Neural progenitor cell (in vitro differentiated cells): ENCODE data around the gene GJB3. TPM values are rescaled to one million over a fixed set of nuclear protein-coding genes. Genes with fewer than 3 reads are reported as not detected.

Source experiments
- DNase-seq: peaks from one replicate; pipeline ENCODE4 v3.0.0-alpha.2; 2016; ENCODE audit warnings: low spot score
- H2AFZ ChIP-seq: fragments of 200-600 bp; sonication (generic); replicated peaks from 2 replicates; pipeline ENCODE4 v1.6.1; 2016; ENCODE audit warnings: antibody characterized with exemption
- H3F3A ChIP-seq: fragments of 200-600 bp; sonication (generic); 2 replicates; pipeline ENCODE4 v1.6.1; 2016; ENCODE audit warnings: antibody characterized with exemption, low read depth
- H3K27ac ChIP-seq: fragments of 200-600 bp; sonication (generic); 2 replicates; pipeline ENCODE4 v1.5.1; 2016; ENCODE audit warnings: mild to moderate bottlenecking
- H3K27me3 ChIP-seq: fragments of 200-600 bp; sonication (generic); 2 replicates; pipeline ENCODE4 v1.6.1; 2016; ENCODE audit warnings: mild to moderate bottlenecking, moderate library complexity
- H3K36me3 ChIP-seq: fragments of 200-600 bp; sonication (generic); 2 replicates; pipeline ENCODE4 v1.5.1; 2016
- H3K4me1 ChIP-seq: fragments of 200-600 bp; sonication (generic); 2 replicates; pipeline ENCODE4 v1.6.1; 2016; ENCODE audit warnings: mixed run types
- H3K4me2 ChIP-seq: fragments of 200-600 bp; sonication (generic); 2 replicates; pipeline ENCODE4 v1.6.1; 2016
- H3K4me3 ChIP-seq: fragments of 200-600 bp; sonication (generic); 2 replicates; pipeline ENCODE4 v1.5.1; 2016
- H3K79me2 ChIP-seq: fragments of 200-600 bp; sonication (generic); 2 replicates; pipeline ENCODE4 v1.6.1; 2016; ENCODE audit warnings: low read depth
- H3K9ac ChIP-seq: fragments of 200-600 bp; sonication (generic); 2 replicates; pipeline ENCODE4 v1.6.1; 2016
- H3K9me3 ChIP-seq: fragments of 200-600 bp; sonication (generic); 2 replicates; pipeline ENCODE4 v1.5.1; 2016; ENCODE audit warnings: low read depth
- H4K20me1 ChIP-seq: fragments of 200-600 bp; sonication (generic); 2 replicates; pipeline ENCODE4 v1.6.1; 2016; ENCODE audit warnings: low read depth
- H3K27ac Mint-ChIP-seq: 3 replicates; pipeline ENCODE4 v1.8.0; 2021; ENCODE audit warnings: mixed read lengths
- H3K27me3 Mint-ChIP-seq: 2 replicates; pipeline ENCODE4 v1.8.0; 2022; ENCODE audit warnings: low read depth, mild to moderate bottlenecking, inconsistent platforms, moderate library complexity, mixed read lengths; ENCODE audit not compliant: insufficient read depth
- H3K36me3 Mint-ChIP-seq: 3 replicates; pipeline ENCODE4 v1.8.0; 2021; ENCODE audit warnings: mixed read lengths
- H3K4me1 Mint-ChIP-seq: 3 replicates; pipeline ENCODE4 v1.8.0; 2021; ENCODE audit warnings: mixed read lengths
- H3K4me3 Mint-ChIP-seq: 3 replicates; pipeline ENCODE4 v1.8.0; 2021; ENCODE audit warnings: mild to moderate bottlenecking, moderate library complexity, mixed read lengths
- H3K9me3 Mint-ChIP-seq: 3 replicates; pipeline ENCODE4 v1.8.0; 2020; ENCODE audit warnings: mixed read lengths
- CTCF ChIP-seq: fragments of 200-600 bp; sonication (generic); IDR thresholded peaks from 2 replicates; pipeline ENCODE4 v1.5.1; 2017; ENCODE audit warnings: antibody characterized with exemption, mild to moderate bottlenecking
- EZH2 ChIP-seq: fragments of 200-600 bp; sonication (generic); IDR thresholded peaks from 2 replicates; pipeline ENCODE4 v1.6.1; 2017; ENCODE audit warnings: antibody characterized with exemption, mild to moderate bottlenecking, moderate library complexity
- EZH2phosphoT487 ChIP-seq: fragments of 200-600 bp; sonication (generic); IDR thresholded peaks from 2 replicates; pipeline ENCODE4 v1.6.1; 2017; ENCODE audit warnings: antibody characterized with exemption
- total RNA-seq: library from RNA; depleted of rRNA; stranded (reverse); fragments of >200 nt; gene quantifications from 2 replicates; pipeline ENCODE4 v1.2.3, GENCODE V29; 2015; ENCODE audit warnings: low replicate concordance

GJB3 gene
- total RNA-seq, 1 donor from 2014 or later, result not detected

- H3K4me1 Mint-ChIP-seq, result peaks cover 28% of the 10 kb centered on the region
- TF ChIP-seq CTCF (no peak), EZH2 (no peak), EZH2phosphoT487 (no peak)
- Histone ChIP-seq H3F3A (peaks cover 10% of the 10 kb centered on the region), H3K79me2 (no peaks in the 10 kb centered on the region), H2AFZ (no peak overlapping the region), H3K9me3 (no peaks in the 10 kb centered on the region), H4K20me1 (no peaks in the 10 kb centered on the region), H3K9ac (no peak overlapping the region), H3K4me3 (no peak overlapping the region), H3K27ac (no peak overlapping the region), H3K4me1 (peaks cover 13% of the 10 kb centered on the region), H3K27me3 (peaks cover 15% of the 10 kb centered on the region), H3K4me2 (no peak overlapping the region), H3K36me3 (no peaks in the 10 kb centered on the region)
- no peak for DNase-seq
- H3K4me3 Mint-ChIP-seq, result no peak overlapping the region
- no peaks in the 10 kb centered on the region for H3K36me3 Mint-ChIP-seq
- H3K27ac Mint-ChIP-seq, result no peak overlapping the region
- no peaks in the 10 kb centered on the region for H3K9me3 Mint-ChIP-seq
- H3K27me3 Mint-ChIP-seq, result peaks cover 31% of the 10 kb centered on the region
Observed at GRCh38 chr1:34743775-34744174, 37.2 kb upstream of the GJB3 start.

GRCh38 chr1:34744851-34745250 is 36.2 kb upstream of the GJB3 start:
- Histone ChIP-seq H3K4me2 (no peak overlapping the region), H3F3A (peaks cover 10% of the 10 kb centered on the region), H4K20me1 (no peaks in the 10 kb centered on the region), H3K79me2 (no peaks in the 10 kb centered on the region), H3K36me3 (no peaks in the 10 kb centered on the region), H3K9ac (no peak overlapping the region), H3K9me3 (no peaks in the 10 kb centered on the region), H2AFZ (no peak overlapping the region), H3K4me3 (no peak overlapping the region), H3K27ac (no peak overlapping the region), H3K27me3 (peaks cover 15% of the 10 kb centered on the region), H3K4me1 (peaks cover 8% of the 10 kb centered on the region)
- H3K9me3 Mint-ChIP-seq, result no peaks in the 10 kb centered on the region
- peaks cover 24% of the 10 kb centered on the region for H3K4me1 Mint-ChIP-seq
- no peak overlapping the region for H3K4me3 Mint-ChIP-seq
- no peaks in the 10 kb centered on the region for H3K36me3 Mint-ChIP-seq
- TF ChIP-seq CTCF (no peak), EZH2 (no peak), EZH2phosphoT487 (no peak)
- no peak overlapping the region for H3K27ac Mint-ChIP-seq
- H3K27me3 Mint-ChIP-seq, result peaks cover 29% of the 10 kb centered on the region
- DNase-seq, result no peak

DNA sequence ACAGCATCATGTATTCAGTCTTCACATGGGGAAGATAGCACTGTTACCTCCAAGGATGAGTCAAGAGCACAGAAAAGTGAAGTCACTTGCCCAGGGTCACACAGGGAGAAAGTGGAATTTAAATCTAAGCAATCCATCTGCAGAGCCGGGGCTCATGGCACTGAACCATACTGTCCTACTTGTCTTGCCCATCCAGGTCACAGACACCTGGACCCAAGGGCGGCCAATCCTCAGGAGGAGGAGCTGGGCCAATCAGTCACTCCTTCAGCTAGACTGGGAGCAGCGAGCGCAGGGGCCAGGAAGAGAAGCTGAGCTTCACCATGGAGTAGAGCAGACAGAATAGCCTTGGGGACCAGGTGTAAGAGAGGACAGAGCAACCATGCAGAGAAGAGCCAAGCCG is 35.3 kb upstream of the GJB3 start:
- Histone ChIP-seq H4K20me1 (no peaks in the 10 kb centered on the region), H3K9me3 (no peaks in the 10 kb centered on the region)
- no peaks in the 10 kb centered on the region for H3K36me3 Mint-ChIP-seq

More for the DNA sequence above, 35.3 kb upstream of the GJB3 start:
- Histone ChIP-seq H2AFZ (no peak overlapping the region), H3K27ac (no peak overlapping the region), H3K4me2 (no peak overlapping the region), H3K4me3 (no peak overlapping the region), H3F3A (peaks cover 8% of the 10 kb centered on the region), H3K4me1 (peaks cover 10% of the 10 kb centered on the region), H3K9ac (no peak overlapping the region), H3K27me3 (peaks cover 15% of the 10 kb centered on the region), H3K79me2 (no peaks in the 10 kb centered on the region), H3K36me3 (no peaks in the 10 kb centered on the region)
- Mint-ChIP-seq H3K27me3 (peaks cover 30% of the 10 kb centered on the region), H3K4me1 (peaks cover 20% of the 10 kb centered on the region), H3K9me3 (no peaks in the 10 kb centered on the region), H3K4me3 (no peak overlapping the region), H3K27ac (no peak overlapping the region)
- TF ChIP-seq EZH2phosphoT487 (no peak), CTCF (no peak), EZH2 (no peak)
- DNase-seq, result no peak
